ENCODE data around the gene EMSY.

DNA sequence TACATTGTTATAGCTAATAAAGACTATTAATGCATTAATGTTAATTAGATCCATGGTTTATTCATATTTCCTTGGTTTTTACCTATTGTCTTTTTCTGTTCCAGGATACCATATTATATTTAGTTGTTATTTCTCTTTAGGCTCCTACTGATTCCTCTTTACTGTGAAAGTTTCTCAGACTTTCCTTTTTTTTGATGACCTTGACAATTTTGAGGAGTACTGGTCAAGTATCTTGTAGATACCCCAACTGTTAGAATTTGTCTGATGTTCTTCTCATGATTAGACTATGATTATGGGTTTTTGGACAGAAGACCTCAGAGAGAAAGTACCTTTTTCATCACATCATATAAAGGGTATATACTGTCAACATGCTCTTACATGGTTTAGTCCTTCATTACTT, 26.6 kb downstream of the EMSY start:
- TF ChIP-seq CTCF (IDR thresholded peaks at IDR 0.05) (no peak), POLR2A (IDR thresholded peaks at IDR 0.05) (no peak)

All from right lobe of liver (tissue), 4 donors.